GM19328 (cell line): Measurements from ENCODE around the gene SCAF8.
"Not testable (repeated sequence)": the region's sequence is repeated elsewhere in the genome, so short reads cannot be mapped to it uniquely, and the experiment has no call there.

Experiments used
- ATAC-seq: cut with Tn5 transposase; IDR thresholded peaks from one replicate; pipeline ENCODE4 v1.9.1; 2021; ENCODE audit warnings: mild to moderate bottlenecking, moderate library complexity; ENCODE audit not compliant: unreplicated experiment

Gene SCAF8

DNA sequence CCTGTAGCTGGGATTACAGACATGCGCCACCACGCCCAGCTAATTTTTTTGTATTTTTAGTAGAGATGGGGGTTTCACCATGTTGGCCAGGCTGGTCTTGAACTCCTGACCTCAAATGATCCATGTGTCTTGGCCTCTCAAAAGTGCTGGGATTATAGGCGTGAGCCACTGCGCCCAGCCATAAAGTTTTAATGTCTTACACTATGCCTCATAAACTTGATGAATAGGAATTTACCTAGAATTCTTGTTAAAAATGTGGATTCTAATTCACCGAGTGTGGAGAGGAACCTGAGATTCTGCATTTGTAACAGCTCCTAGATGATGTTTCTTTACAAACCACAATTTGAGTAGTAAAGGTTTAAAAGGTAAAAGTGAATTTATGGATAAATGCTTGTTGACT, 45.9 kb downstream of the SCAF8 start:
- not testable (repeated sequence) for ATAC-seq

DNA sequence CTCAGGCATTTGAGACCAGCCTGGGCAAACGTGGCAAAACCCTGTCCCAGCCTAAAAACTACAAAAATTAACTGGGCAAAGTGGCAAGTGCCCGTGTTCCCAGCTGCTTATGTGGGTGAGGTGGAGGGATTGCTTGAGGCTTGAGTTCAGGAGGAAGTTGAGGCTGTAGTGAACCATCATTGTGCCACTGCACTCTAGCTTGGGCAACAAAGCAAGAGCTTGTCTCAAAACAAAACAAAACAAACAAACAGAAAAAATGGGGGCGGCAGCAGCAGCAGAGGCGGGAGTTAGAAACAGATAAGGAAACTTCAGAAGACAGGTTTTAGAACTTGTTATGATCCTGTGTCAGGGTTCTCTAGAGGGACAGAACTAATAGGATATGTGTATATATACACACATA, 49.0 kb downstream of the SCAF8 start:
- no peak for ATAC-seq

DNA sequence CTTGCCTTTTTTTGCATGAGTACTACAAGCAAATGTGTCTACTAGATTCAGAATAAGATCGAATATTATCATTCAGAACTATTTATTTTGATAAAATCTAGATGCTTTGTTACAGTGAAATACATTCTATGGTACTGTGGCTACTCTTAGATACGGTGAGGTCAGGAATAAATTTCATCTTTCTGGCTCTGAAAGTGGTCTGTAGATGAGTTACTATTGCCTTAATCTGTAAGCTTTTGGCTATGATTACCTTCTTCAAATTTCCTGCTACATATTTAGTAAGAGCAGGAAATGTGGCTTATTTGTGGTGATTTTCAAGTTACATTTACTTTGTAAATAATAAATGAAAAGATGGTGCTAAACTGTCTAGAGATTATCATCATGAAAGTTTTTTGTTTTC, 50.0 kb downstream of the SCAF8 start:
- no peak for ATAC-seq

DNA sequence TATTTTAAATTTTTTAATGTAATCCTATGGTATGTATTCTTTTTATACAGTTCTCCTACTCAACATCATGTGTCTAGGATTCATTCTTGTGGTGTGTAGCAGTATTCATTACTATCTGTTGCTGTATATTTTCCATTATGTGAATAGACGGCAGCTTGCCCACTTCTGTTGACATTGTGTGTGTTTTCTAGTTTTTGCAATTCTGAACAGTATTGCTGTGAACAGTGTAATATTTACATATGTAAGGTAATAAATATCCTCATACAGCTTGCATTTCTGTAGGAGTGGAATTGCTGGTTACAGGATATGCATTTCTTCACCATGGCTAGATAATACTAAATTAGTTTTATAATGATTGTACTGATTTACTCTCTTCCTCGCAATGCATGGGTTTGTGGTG, 51.9 kb downstream of the SCAF8 start:
- ATAC-seq = no peak

DNA sequence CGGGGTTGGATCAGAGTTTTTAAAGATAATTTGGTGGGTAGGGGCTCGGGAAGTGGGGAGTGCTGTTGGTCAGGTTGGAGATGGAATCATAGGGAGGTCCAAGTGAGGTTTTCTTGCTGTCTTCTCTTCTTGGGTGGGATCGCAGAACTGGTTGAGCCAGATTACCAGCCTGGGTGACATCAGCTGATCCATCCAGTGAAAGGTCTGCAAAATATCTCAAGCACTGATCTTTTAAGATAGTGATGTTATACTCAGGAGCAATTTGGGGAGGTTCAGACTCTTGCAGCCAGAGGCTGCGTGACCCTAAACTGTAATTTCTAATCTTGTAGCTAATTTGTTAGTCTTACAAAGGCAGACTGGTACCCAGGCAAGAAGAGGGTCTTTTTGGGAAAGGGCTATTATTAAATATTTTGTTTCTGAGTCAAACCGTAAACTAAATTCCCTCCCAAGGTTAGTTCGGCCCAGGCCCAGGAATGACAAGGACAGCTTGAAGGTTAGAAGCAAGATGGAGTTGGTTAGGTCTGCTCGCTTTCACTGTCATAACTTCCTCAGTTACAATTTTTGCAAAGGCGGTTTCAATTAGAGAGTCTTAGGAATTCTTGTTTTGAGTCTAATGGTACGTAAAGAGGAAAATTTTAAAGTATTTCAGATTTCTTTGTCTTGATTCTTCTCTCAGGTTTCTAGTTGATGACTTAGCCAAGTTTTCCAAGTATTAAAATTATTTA, 53.1 kb downstream of the SCAF8 start:
- ATAC-seq = no peak

DNA sequence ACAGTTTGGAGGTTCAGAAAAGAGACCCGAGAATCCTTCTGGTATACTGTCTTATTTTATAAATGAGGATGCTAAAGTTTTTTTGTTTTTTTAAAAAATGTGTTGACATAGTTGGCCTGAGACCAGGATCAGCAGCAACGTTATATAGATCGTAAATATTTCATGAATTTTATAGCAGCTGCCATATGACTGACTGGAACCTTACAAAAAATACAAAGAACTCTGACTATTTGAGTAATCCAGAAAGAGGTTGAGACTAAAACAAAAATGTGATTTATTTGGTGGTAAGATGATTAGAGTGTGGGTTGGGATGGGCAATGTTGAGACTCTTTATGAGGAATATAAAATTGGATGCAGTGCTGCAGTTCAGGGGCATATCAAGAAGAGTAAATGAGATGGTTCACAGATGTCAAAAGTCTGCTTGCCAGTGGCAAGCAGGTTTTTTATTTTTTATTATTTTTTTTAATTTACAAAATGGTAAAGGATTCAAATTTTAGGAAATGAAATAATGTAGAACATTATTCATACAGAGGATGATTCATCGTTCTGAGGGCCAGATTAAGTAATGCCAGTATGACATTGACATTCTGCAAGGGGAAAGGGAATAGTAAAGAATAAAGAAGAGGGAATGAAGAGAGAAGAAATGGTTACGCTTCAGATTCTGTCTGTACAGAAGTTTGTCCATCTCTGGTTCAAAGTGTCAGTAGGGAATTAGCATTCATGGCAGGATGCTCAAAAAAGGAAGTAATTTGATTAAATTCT, 58.5 kb downstream of the SCAF8 start:
- no peak for ATAC-seq

DNA sequence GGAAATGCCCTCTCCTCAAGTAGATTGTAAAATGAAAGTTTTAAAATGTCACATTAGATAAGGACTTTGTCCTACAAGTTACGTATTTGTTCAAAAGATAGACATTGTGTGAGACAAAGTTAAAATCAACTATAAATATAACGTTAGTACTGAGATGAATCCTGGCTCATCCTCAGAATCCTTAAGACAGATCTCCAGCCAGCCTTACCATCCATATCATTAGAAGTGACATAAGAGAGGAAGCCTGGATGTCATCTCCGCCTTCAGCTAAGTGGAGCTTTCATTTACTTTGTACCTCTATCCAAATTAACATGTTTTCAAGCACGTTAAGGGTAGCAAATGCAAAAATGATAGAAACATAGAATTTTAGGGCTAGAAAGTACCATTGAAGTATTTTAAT, 59.1 kb downstream of the SCAF8 start:
- no peak for ATAC-seq

DNA sequence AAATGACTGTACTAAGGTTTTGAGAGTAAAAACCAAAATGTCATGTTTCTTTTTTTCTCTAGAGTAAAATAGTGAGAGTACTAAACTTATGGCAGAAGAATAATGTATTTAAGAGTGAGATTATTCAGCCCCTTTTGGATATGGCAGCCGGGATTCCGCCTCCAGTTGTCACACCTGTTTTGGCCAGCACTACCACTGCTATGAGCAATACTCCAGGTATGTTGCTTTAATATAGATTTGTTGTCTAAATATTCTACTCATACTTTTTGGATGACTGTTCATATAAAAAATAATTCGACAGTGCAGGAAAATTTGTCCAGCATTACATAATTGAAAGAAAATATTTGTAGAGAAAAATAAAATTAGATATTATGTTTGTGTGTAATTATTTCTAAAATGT, 59.5 kb downstream of the SCAF8 start:
- ATAC-seq = no peak

DNA sequence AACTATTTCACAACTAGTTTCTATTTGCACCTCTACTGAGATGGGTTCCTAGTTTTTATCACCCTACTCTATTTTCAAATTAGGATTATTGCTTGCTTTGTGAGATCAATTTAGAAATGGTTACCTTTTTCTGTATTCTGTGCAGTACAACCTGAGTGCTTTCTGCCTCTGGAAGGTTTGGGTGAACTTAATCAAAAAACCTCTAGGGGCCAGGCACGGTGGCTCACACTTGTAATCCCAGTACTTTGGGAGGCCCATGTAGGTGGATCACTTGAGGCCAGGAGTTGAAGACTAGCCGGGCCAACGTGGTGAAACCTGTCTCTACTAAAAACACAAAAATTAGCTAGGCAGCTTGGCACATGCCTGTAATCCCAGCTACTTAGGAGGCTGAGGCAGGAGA, 63.3 kb downstream of the SCAF8 start:
- ATAC-seq = no peak

DNA sequence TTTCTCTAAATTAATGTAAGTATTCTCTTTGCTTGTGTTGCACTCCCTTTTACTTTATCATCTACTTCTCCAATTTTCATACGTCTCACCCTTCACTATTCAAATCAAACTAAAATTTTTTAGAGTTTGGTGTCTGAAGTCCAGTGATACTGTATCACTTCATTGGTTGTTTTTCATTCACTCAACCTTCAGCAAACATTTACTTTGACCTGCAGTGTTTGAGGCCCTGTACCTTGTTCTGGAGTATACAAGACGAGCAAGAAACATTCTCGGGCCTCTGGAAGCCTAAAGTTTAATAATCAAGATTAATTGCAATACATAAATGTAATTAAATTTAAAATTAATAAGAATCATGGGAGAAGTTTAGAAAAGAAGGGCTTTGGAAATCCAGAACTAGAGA, 64.6 kb downstream of the SCAF8 start:
- no peak for ATAC-seq

DNA sequence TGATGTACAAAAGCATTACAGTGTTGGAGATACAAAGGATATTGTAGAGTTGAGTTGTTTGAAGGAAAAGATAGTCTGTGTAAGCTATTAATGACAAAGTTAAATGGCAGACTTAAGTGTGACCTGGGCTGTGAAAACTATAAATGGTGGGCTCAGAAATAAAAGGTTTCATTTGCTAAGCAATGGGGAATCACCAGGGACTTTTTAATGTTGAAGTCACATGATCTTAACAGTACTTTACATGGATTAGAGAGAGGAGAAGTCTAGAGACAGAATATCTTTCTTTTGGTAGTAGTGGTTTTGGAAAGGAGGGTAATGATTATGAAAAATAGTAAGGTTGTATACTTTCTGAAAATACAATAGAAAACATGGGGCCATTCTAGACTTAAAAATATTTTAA, 67.1 kb downstream of the SCAF8 start:
- no peak for ATAC-seq

DNA sequence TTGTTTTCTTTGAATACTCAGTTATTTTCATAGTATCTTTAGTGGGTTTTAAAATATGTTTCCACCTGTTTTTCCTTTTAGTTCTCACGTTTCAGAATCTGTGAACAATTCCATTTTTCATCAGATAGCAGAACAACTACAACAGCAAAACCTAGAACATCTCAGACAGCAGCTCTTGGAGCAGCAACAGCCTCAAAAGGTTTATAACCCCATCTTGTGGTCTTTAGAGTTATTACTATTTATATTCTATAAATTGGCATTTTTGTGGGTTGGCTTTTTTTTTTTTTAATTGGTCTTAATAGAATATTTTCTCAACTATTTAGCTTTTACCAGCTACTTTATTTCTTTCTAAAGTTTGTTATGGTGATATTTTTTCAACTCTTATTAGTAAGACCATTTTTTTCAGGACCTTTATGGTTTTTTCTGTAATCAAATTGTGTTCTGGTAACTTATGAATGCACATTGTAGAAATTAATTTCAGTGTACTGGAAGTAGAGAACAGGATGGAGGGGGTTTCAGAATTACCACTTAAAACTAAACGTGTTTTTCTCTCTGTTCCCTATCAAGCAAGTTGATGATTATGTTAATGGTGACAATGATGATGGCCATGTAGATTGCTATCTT, 72.2 kb downstream of the SCAF8 start:
- no peak for ATAC-seq

DNA sequence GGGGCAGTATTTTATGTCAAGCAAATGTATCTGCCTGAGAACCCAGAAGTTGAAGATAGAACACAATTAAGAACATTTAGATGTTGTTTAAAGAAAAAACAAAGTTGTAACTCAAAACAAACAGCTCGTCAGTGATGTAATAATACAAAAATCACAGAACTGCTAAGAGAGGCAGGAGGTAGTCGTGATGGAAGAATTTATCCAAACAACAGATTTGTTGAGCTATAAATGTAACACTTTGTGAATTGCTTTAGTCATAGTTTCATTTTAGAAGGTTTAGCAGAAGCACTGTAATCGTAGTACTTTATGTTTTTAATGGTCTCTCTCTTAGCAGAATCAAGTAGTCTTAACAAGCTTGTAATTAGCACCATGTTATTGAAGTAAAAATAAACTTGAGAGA, 73.6 kb downstream of the SCAF8 start:
- no peak for ATAC-seq

DNA sequence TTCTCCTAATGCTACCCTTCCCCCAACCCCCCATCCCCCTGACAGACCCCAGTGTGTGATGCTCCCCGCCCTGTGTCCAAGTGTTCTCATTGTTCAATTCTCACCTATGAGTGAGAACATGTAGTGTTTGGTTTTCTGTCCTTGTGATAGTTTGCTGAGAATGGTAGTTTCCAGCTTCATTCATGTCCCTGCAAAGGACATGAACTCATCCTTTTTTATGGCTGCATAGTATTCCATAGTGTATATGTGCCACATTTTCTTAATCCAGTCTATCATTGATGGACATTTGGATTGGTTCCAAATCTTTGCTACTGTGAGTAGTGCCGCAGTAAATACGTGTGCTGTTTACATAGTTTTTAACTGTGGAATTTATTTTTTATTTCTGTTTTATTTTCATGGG, 78.4 kb downstream of the SCAF8 start:
- ATAC-seq = not testable (repeated sequence)

DNA sequence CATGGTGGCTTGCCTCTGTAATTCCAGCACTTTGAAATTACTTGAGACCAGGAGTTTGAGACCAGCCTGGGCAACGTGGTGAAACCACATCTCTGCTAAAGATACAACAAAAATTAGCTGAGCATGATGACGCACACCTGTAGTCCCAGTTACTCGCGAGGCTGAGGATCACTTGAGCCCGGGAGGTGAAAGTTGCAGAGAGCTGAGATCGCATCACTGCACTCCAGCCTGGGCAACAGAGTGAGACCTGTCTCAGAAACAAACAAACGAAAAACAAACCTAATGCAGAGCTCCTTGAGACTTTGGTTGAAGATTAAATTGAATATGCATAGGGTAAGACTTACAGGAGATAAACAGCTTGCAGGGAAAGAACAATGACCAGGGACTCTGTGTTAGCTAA, 80.8 kb downstream of the SCAF8 start:
- peak; percentile 70 for ATAC-seq

DNA sequence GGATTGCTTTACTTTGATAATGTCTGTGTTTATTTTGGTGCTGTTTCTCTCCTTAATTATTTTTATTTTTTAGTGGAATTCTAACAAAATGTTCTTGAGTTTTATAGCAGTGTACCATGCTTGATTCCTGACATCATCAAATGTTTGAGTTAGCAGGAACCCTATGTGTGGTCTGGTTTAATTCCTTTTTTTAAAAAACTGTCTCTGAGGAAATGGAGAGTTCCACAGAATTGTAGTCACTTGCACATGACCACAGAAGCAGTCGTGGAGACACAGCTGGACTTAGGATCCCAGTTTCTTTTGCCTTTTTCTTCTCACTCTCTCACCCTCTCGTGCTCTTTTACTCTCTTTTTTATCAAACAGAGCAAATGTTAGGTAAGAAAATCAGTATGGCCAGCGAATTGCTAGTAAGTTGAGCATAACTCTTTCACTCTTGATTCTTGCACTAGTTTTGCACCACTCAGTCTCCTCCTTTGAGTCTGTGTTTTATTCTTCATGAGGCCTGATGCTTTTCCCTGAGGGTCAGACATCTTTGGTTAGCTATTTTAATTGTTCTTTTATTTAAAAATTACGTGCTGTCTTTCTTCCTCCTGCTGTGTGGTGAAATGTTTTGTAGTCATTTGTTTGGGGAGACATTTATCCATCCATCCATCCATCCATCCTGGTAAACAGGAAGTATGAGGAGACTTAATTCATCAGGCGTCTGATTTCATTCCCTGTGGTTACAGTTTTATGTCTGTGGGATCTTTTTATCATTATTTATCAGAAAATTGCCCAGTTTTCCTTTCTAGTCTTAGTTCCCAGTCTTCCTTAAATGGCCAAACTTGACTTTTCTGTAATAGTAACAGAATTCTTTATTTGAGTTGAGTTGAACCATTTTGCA, 83.0 kb downstream of the SCAF8 start:
- ATAC-seq = no peak

DNA sequence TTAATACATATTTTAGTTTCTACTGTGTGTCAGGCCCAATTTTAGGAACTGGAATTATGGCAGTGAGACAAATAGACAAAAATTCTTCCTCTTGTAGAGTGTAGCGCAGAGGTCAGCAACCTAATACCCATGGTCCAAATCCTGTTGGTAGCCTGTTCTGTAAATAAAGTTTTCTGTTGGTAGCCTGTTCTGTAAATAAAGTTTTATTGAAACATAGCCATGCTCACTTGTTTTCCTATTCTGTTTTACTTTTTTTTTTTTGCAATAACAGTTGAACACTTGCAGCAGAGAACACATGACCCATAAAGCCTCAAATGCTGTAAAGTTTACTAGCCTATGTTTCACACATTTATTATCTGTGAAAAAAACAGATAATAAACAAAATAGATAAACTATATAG, 87.9 kb downstream of the SCAF8 start:
- ATAC-seq = no peak

DNA sequence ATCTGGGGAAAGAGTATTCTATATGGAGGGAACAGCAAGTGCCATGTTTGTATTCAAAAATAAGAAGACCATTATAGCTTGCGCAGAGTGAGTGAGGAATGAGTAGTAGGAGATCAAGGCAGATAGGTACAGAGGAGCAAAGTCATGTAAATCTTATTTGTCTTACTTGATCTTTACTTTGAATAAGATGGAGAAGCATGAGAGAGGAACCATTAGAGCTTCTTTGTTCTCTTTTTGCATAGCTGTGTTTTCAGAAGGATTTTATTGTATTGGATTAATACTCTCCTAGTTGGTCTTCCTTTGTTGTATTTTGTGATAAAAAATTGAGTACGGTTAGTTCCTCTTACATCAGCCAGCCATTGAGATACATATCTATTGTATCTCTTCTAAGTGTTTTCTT, 88.4 kb downstream of the SCAF8 start:
- no peak for ATAC-seq

DNA sequence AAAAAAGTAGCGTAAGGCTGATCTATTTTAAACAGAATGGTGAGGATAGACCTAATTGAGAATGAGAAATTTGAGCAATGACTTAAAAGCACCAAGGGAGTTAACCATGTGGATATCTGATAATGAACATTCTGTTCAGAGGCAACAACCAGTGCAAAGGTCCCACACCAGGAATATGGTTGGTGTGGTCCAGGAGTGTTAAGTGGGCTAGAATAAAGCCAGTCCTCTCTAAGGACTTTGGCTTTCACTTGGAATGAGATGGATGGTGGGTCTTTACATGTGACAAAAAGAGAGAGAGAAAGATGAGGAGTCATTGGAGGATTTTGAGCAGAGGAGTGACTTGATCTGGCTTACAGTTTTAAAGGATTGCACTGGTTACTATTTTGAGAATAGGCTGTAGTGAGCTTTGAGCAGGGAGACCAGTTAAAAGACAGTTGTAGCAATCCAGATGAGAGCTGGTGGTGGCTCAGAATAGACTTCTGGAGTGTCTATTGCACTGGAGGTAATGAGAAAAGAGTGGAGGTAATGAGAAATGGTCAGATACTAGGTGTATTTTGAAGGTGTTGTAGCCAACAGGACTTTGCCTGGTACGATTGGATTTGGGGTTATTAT, 89.8 kb downstream of the SCAF8 start:
- ATAC-seq = no peak

DNA sequence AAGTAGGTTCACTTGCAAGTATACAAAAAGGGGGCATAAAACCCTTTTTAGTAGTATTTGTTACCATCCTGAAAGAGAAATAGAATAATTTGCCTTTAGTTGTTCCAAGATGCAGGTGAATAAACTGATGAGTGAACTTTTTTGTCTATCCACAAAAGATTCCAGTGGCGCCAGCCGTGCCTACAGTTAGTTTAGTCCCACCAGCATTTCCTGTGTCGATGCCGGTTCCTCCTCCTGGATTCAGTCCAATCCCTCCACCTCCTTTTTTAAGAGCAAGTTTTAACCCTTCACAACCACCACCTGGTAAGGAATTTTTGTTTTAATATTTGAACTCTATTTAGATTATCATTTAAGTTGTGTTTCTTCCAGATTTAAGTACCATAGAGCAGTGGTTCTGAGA, 90.9 kb downstream of the SCAF8 start:
- ATAC-seq = no peak

DNA sequence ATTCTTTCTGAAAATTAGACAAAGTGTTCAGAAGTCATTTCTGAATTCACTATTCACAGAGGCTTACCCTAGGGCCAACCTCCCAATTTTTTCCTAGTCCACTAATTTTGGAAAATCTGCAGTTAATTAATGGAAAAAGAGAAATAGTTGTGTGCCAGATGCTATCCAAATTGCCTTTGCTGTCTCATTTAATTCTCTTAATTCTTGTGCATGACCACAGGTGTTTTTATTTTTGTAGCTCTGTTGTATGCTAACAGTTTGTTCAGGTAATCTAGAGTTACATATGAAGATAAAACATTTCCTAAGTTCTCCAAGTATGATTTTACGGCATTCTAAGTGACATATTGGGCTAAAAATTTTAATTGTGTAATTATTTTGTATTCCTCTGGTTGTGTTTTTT, 96.8 kb downstream of the SCAF8 start:
- ATAC-seq = no peak
